ENCODE data around the gene HTT. TPM values are rescaled to one million over a fixed set of nuclear protein-coding genes. Genes with fewer than 3 reads are reported as not detected.

The HTT gene
- total and polyA plus RNA-seq, 2 of the 8 experiments (the other 6 are each of a cell fraction or from before 2014, with no cell fraction given): 24.0 to 71.0 TPM

- H3K23ac ChIP-seq (ENCODE audit: insufficient read length): no peak overlapping the region
- no peaks in the 10 kb centered on the region for H3K79me1 ChIP-seq (ENCODE audit: low read depth, low read length)
- H2AK5ac ChIP-seq (ENCODE audit: low read depth, low read length): no peak overlapping the region
- H2BK20ac ChIP-seq (ENCODE audit: low read length): no peak overlapping the region
- H3K9ac ChIP-seq (replicated peaks in 1 of 4; ENCODE audit: extremely low read depth in 1 of 4, low read depth in 3 of 4, low read length in 3 of 4): no peak overlapping the region
- no peak overlapping the region for H2BK15ac ChIP-seq (ENCODE audit: low read length)
- no peak overlapping the region for H2AFZ ChIP-seq (ENCODE audit: low read length)
- no peaks in the 10 kb centered on the region for H3K23me2 ChIP-seq (ENCODE audit: low read depth, low read length)
- H4K5ac ChIP-seq (ENCODE audit: insufficient read length, low read depth, low read length): no peak overlapping the region
- H2BK120ac ChIP-seq (replicated peaks; ENCODE audit: low read depth, low read length): no peak overlapping the region
- no peaks in the 10 kb centered on the region for H3K27me3 ChIP-seq (replicated peaks in 1 of 4; ENCODE audit: control insufficient read depth in 3 of 4, extremely low read depth in 1 of 4, insufficient read depth in 3 of 4, low read length in 3 of 4)
- peaks cover 37 to 68% (median 58%) of the 10 kb centered on the region in 4 experiments for H3K36me3 ChIP-seq (ENCODE audit: control insufficient read depth in 2 of 4, insufficient read depth in 4 of 4, low read length in 3 of 4)
- FAIRE-seq: no peak
- no peak overlapping the region for H2BK12ac ChIP-seq (ENCODE audit: low read depth, low read length)
- H3K79me2 ChIP-seq (ENCODE audit: control insufficient read depth in 1 of 2, insufficient read depth in 2 of 2, low read length in 2 of 2): no peaks in the 10 kb centered on the region
- no peaks in the 10 kb centered on the region for H3K9me3 ChIP-seq (ENCODE audit: insufficient read depth in 2 of 2, low read depth in 1 of 2, low read length in 1 of 2)
- H3K18ac ChIP-seq (ENCODE audit: extremely low read depth, low read length): no peak overlapping the region
- H4K8ac ChIP-seq (ENCODE audit: extremely low read depth, insufficient read depth, low read length): no peak overlapping the region
- H3K56ac ChIP-seq (replicated peaks; ENCODE audit: insufficient read length, low read depth, low read length): no peak overlapping the region
- H3K4me3 ChIP-seq (ENCODE audit: extremely low read depth in 1 of 4, insufficient read depth in 2 of 4, low read depth in 3 of 4, low read length in 4 of 4): no peak overlapping the region
- no peak overlapping the region for H2BK5ac ChIP-seq (ENCODE audit: low read depth, low read length)
- no peak overlapping the region for H3K4ac ChIP-seq (replicated peaks; ENCODE audit: insufficient read length, low read depth, low read length)
- H3K14ac ChIP-seq (ENCODE audit: insufficient read length): no peak overlapping the region
- no peak overlapping the region for H4K91ac ChIP-seq (replicated peaks; ENCODE audit: insufficient read length, low read length)
- CTCF ChIA-PET (ENCODE audit: partially characterized antibody): interaction anchor here (0.6 to 1.2 kb wide), 3 partner anchors 12 to 444 kb away, joined by 3 to 4 read pairs (median 3); no protein-coding TSS in a partner anchor
- H3K4me1 ChIP-seq (replicated peaks in 1 of 4; ENCODE audit: control insufficient read depth in 3 of 4, insufficient read depth in 4 of 4, low read length in 3 of 4): no peaks in the 10 kb centered on the region
- WGBS, 2 experiments (ENCODE audit: extremely low coverage in 1 of 2, insufficient coverage in 1 of 2, insufficient read length in 1 of 2, insufficient replicate concordance in 2 of 2, low coverage in 1 of 2, low lambda C conversion rate in 2 of 2, missing lambda C conversion rate in 1 of 2): 88% methylated on average over 12 of the region's 12 CpGs; no CpG with 5 or more reads in 1 of the 2 experiments
- H3K4me2 ChIP-seq (ENCODE audit: insufficient read depth in 1 of 2, low read depth in 2 of 2, low read length in 2 of 2): no peak overlapping the region
- H3K27ac ChIP-seq (ENCODE audit: low read depth, low read length): no peak overlapping the region
- peaks cover 0 to 2% of the 10 kb centered on the region in 2 experiments for H4K20me1 ChIP-seq (replicated peaks in 1 of 2; ENCODE audit: control insufficient read depth in 1 of 2, insufficient read depth in 2 of 2, low read length in 2 of 2)
- DNase-seq (ENCODE audit: low read depth in 1 of 2, low spot score in 2 of 2): no peak
- POLR2A ChIA-PET (ENCODE audit: partially characterized antibody): no interaction called here
- TF ChIP-seq JUN (IDR thresholded peaks at IDR 0.05; ENCODE audit: low read depth, low read length): no peak
- TF ChIP-seq SP4 (IDR thresholded peaks at IDR 0.05; ENCODE audit: low read length): no peak
- no peak for TF ChIP-seq RFX5 (IDR thresholded peaks at IDR 0.05; ENCODE audit: borderline replicate concordance, low read depth, low read length)
- no peak for TF ChIP-seq POLR2AphosphoS5 (IDR thresholded peaks at IDR 0.05; ENCODE audit: low read depth, low read length)
- no peak for TF ChIP-seq KDM4A (IDR thresholded peaks at IDR 0.05; ENCODE audit: low read depth, low read length, severe bottlenecking)
- TF ChIP-seq SRF (IDR thresholded peaks at IDR 0.05; ENCODE audit: low read depth, low read length): no peak
- no peak for TF ChIP-seq CTBP2 (IDR thresholded peaks at IDR 0.05; ENCODE audit: borderline replicate concordance, insufficient read depth, insufficient read length, low read length)
- no peak for TF ChIP-seq RXRA (IDR thresholded peaks at IDR 0.05; ENCODE audit: insufficient read depth, low read depth, low read length)
- no peak for TF ChIP-seq CTCF (IDR thresholded peaks at IDR 0.05; ENCODE audit: control extremely low read depth in 1 of 3, insufficient read depth in 1 of 3, low read depth in 1 of 3, low read length in 3 of 3)
- no peak for TF ChIP-seq PHF8 (conservative IDR thresholded peaks at IDR 0.05; ENCODE audit: low read depth, low read length)
- TF ChIP-seq EGR1 (IDR thresholded peaks at IDR 0.05; ENCODE audit: borderline replicate concordance, low read depth, low read length): no peak
Observed at GRCh38 chr4:3212391-3213105, 138.1 kb downstream of the HTT start.
